CD14-positive monocyte (primary cell): ENCODE data around the gene SNX22. TPM values are rescaled to one million over a fixed set of nuclear protein-coding genes. Genes with fewer than 3 reads are reported as not detected.
A peak's percentile ranks its signal among the peaks of the same experiment; 100 is the strongest.

Experiments
- DNase-seq, 3 donors: peaks; one replicate each; pipeline ENCODE4 v3.0.0-alpha.2; 2011 to 2022
- H2AFZ ChIP-seq: 2 replicates; pipeline ENCODE4 v1.6.0; 2012; ENCODE audit warnings: mild to moderate bottlenecking, low read depth, low read length, inconsistent platforms; ENCODE audit not compliant: insufficient read depth, poor library complexity, severe bottlenecking
- H3K27ac ChIP-seq, 2 donors: 1 replicate in 1 of 2; 2 replicates in 1 of 2; pipeline ENCODE4 v1.5.1; 2012 to 2013; ENCODE audit warnings: low read length in 2 of 2, control low read depth in 1 of 2, inconsistent platforms in 1 of 2, low read depth in 1 of 2, mild to moderate bottlenecking in 1 of 2
- H3K27me3 ChIP-seq, 2 donors: one replicate each; pipeline versions ENCODE4 v1.6.0 to v1.6.1; 2011 to 2013; ENCODE audit warnings: low read length in 2 of 2; ENCODE audit not compliant: control insufficient read depth in 2 of 2, insufficient read depth in 2 of 2
- H3K36me3 ChIP-seq, 2 donors: replicated peaks in 1 of 2; 1 replicate in 1 of 2; 2 replicates in 1 of 2; pipeline versions ENCODE4 v1.5.1 to v1.6.1; 2012 to 2013; ENCODE audit warnings: low read length in 2 of 2, control low read depth in 1 of 2, inconsistent platforms in 1 of 2, mild to moderate bottlenecking in 1 of 2; ENCODE audit not compliant: insufficient read depth in 2 of 2, control insufficient read depth in 1 of 2
- H3K4me1 ChIP-seq, 2 donors: 1 replicate in 1 of 2; 2 replicates in 1 of 2; pipeline versions ENCODE4 v1.5.1 to v1.6.1; 2012 to 2013; ENCODE audit warnings: low read length in 2 of 2, control low read depth in 1 of 2, inconsistent platforms in 1 of 2, mild to moderate bottlenecking in 1 of 2, moderate library complexity in 1 of 2; ENCODE audit not compliant: insufficient read depth in 2 of 2, control insufficient read depth in 1 of 2
- H3K4me2 ChIP-seq: replicated peaks from 2 replicates; pipeline ENCODE3; 2012; ENCODE audit warnings: low read length, moderate library complexity, mild to moderate bottlenecking; ENCODE audit not compliant: poor library complexity, severe bottlenecking; ENCODE audit errors: extremely low read depth
- H3K4me3 ChIP-seq, 3 experiments: fragments of 200-600 bp in 1 of 3; sonication (generic) in 1 of 3; replicated peaks in 1 of 3; 1 replicate in 2 of 3; 2 replicates in 1 of 3; pipeline ENCODE4 v1.5.1; 2011 to 2013; ENCODE audit warnings: low read length in 3 of 3, mild to moderate bottlenecking in 3 of 3, control low read depth in 2 of 3, low read depth in 2 of 3, inconsistent platforms in 1 of 3, moderate library complexity in 1 of 3
- H3K79me2 ChIP-seq: 2 replicates; pipeline ENCODE4 v1.6.0; 2012; ENCODE audit warnings: mild to moderate bottlenecking, control low read depth, inconsistent platforms, low read length, moderate library complexity; ENCODE audit not compliant: insufficient read depth
- H3K9ac ChIP-seq: 2 replicates; pipeline ENCODE4 v1.6.0; 2017; ENCODE audit warnings: low read length, mild to moderate bottlenecking; ENCODE audit not compliant: insufficient read depth, poor library complexity, severe bottlenecking
- H3K9me3 ChIP-seq, 2 donors: replicated peaks in 1 of 2; 1 replicate in 1 of 2; 2 replicates in 1 of 2; pipeline versions ENCODE4 v1.5.1 to v1.6.1; 2012 to 2013; ENCODE audit warnings: low read length in 2 of 2, control low read depth in 1 of 2; ENCODE audit not compliant: control insufficient read depth in 1 of 2, insufficient read depth in 1 of 2
- H4K20me1 ChIP-seq: 2 replicates; pipeline ENCODE4 v1.6.0; 2012; ENCODE audit warnings: mild to moderate bottlenecking, low read length, control low read depth, moderate library complexity; ENCODE audit not compliant: insufficient read depth
- H3K27ac Mint-ChIP-seq, 7 donors: one replicate each; pipeline ENCODE4 v1.8.0; 2020; ENCODE audit warnings: mild to moderate bottlenecking in 7 of 7, mixed read lengths in 7 of 7, moderate library complexity in 6 of 7, inconsistent platforms in 2 of 7
- H3K27me3 Mint-ChIP-seq, 3 donors: one replicate each; pipeline ENCODE4 v1.8.0; 2021 to 2022; ENCODE audit warnings: low read depth in 3 of 3, mild to moderate bottlenecking in 3 of 3, mixed read lengths in 3 of 3, moderate library complexity in 3 of 3, inconsistent platforms in 1 of 3
- H3K36me3 Mint-ChIP-seq, 2 donors: one replicate each; pipeline ENCODE4 v1.8.0; 2020; ENCODE audit warnings: mixed read lengths in 2 of 2, inconsistent platforms in 1 of 2, mild to moderate bottlenecking in 1 of 2
- H3K4me1 Mint-ChIP-seq: one replicate; pipeline ENCODE4 v1.8.0; 2020; ENCODE audit warnings: mild to moderate bottlenecking, mixed read lengths
- H3K4me3 Mint-ChIP-seq, 2 donors: one replicate each; pipeline ENCODE4 v1.8.0; 2020; ENCODE audit warnings: mild to moderate bottlenecking in 2 of 2, mixed read lengths in 2 of 2, moderate library complexity in 1 of 2
- H3K9me3 Mint-ChIP-seq, 7 donors: one replicate each; pipeline ENCODE4 v1.8.0; 2020 to 2022; ENCODE audit warnings: mixed read lengths in 7 of 7, mild to moderate bottlenecking in 6 of 7, moderate library complexity in 6 of 7, inconsistent platforms in 2 of 7
- CTCF ChIP-seq: fragments of 200-600 bp; IDR thresholded peaks from one replicate; pipeline ENCODE4 v1.8.0; 2022; ENCODE audit warnings: antibody characterized with exemption, mild to moderate bottlenecking
- WGBS: methylation state at CpG from one replicate; pipeline ENCODE4 v1.1.5; 2013; ENCODE audit warnings: missing lambda C conversion rate; ENCODE audit not compliant: insufficient coverage; 5-methylcytosine and 5-hydroxymethylcytosine counted together
- intact Hi-C, 2 donors: fragments of 100-400 bp; cut with micrococcal nuclease; formaldehyde crosslinking; loops; one replicate each; pipeline versions ENCODE4 v1.15.0 to v1.15.1; 2023
- polyA plus RNA-seq, 3 donors: library from polyadenylated mRNA; depleted of rRNA in 1 of 3; unstranded in 2 of 3; stranded (reverse) in 1 of 3; fragments of 300-500 nt in 2 of 3; fragments of >200 nt in 1 of 3; fragmentation: Illumina TruSeq in 2 of 3; gene quantifications; 1 replicate in 2 of 3; 2 replicates in 1 of 3; pipeline ENCODE4 v1.2.3, GENCODE V29; 2012 to 2021

SNX22 gene
- polyA plus RNA-seq, 3 donors, result 0.19 to 1.2 (median 0.80) TPM

- Histone ChIP-seq H3K9me3 (no peaks in the 10 kb centered on the region), H3K27me3 (no peaks in the 10 kb centered on the region), H3K9ac (no peak overlapping the region), H4K20me1 (no peaks in the 10 kb centered on the region), H3K4me2 (no peak overlapping the region), H3K4me1 (peaks cover 5 to 7% of the 10 kb centered on the region in 2 donors), H3K36me3 (peaks cover 15 to 57% of the 10 kb centered on the region in 2 donors), H3K27ac (peak overlapping the region in 1 of 2 donors; percentile 23), H3K4me3 (no peak overlapping the region), H3K79me2 (no peaks in the 10 kb centered on the region), H2AFZ (no peak overlapping the region)
- Mint-ChIP-seq H3K9me3 (no peaks in the 10 kb centered on the region), H3K4me1 (peaks cover 11% of the 10 kb centered on the region), H3K27ac (peak overlapping the region in 3 of 7 donors; percentile 37 to 41 (median 37)), H3K4me3 (no peak overlapping the region), H3K36me3 (peaks cover 34 to 58% of the 10 kb centered on the region in 2 donors), H3K27me3 (peaks cover 0 to 1% (median 1%) of the 10 kb centered on the region in 3 donors)
- TF ChIP-seq CTCF, result no peak
- no CpG with 5 or more reads among the region's 9 CpGs for WGBS
- no peak for DNase-seq
- intact Hi-C loops, result no loop called here
These were observed 33.8 kb downstream of the SNX22 start for GRCh38 chr15:64185146-64185911.

- Histone ChIP-seq H3K27me3 (no peaks in the 10 kb centered on the region), H3K4me3 (no peak overlapping the region), H3K36me3 (peaks cover 14 to 74% of the 10 kb centered on the region in 2 donors), H3K4me1 (no peaks in the 10 kb centered on the region), H3K9ac (no peak overlapping the region), H3K9me3 (no peaks in the 10 kb centered on the region), H3K79me2 (no peaks in the 10 kb centered on the region), H4K20me1 (no peaks in the 10 kb centered on the region), H3K4me2 (no peak overlapping the region), H3K27ac (no peak overlapping the region), H2AFZ (no peak overlapping the region)
- DNase-seq, result no peak
- H3K27me3 Mint-ChIP-seq, result peaks cover 0 to 1% (median 1%) of the 10 kb centered on the region in 3 donors
- intact Hi-C loops, result no loop called here
- peaks cover 27 to 57% of the 10 kb centered on the region in 2 donors for H3K36me3 Mint-ChIP-seq
- no peak for TF ChIP-seq CTCF
- H3K4me3 Mint-ChIP-seq, result no peak overlapping the region
- H3K4me1 Mint-ChIP-seq, result no peaks in the 10 kb centered on the region
- peak overlapping the region in 1 of 7 donors; percentile 30 for H3K27ac Mint-ChIP-seq
- no CpG with 5 or more reads among the region's 2 CpGs for WGBS
- no peaks in the 10 kb centered on the region for H3K9me3 Mint-ChIP-seq
These were observed 36.1 kb downstream of the SNX22 start for GRCh38 chr15:64187396-64188191.
